ENCODE results near the gene ZMIZ2. TPM values are rescaled to one million over a fixed set of nuclear protein-coding genes. Genes with fewer than 3 reads are reported as not detected.

The ZMIZ2 gene
- polyA plus RNA-seq, 3 donors: 1.9 to 72.8 (median 3.3) TPM

- no peak overlapping the region for H3K9ac ChIP-seq (ENCODE audit: insufficient read depth, low read length, poor library complexity, severe bottlenecking)
These were observed 9.6 kb upstream of the ZMIZ2 start for GRCh38 chr7:44738876-44739665.

GRCh38 chr7:44740055-44740454 is 8.6 kb upstream of the ZMIZ2 start:
- intact Hi-C loops (cut with micrococcal nuclease): loop anchor here in 1 of 2 donors (10.0 kb wide), 1 partner anchor 265 kb away; the partner anchor contains the start of gene CCM2
- H3K4me3 Mint-ChIP-seq: no peak overlapping the region
- no peak for DNase-seq
- H3K36me3 Mint-ChIP-seq: no peaks in the 10 kb centered on the region
- peaks cover 4 to 8% of the 10 kb centered on the region in 2 donors for H3K4me1 ChIP-seq (ENCODE audit: control insufficient read depth in 1 of 2, insufficient read depth in 2 of 2, low read length in 2 of 2)
- no peaks in the 10 kb centered on the region for H3K27me3 Mint-ChIP-seq (ENCODE audit: low read depth in 3 of 3)
- TF ChIP-seq, protein P1, sequence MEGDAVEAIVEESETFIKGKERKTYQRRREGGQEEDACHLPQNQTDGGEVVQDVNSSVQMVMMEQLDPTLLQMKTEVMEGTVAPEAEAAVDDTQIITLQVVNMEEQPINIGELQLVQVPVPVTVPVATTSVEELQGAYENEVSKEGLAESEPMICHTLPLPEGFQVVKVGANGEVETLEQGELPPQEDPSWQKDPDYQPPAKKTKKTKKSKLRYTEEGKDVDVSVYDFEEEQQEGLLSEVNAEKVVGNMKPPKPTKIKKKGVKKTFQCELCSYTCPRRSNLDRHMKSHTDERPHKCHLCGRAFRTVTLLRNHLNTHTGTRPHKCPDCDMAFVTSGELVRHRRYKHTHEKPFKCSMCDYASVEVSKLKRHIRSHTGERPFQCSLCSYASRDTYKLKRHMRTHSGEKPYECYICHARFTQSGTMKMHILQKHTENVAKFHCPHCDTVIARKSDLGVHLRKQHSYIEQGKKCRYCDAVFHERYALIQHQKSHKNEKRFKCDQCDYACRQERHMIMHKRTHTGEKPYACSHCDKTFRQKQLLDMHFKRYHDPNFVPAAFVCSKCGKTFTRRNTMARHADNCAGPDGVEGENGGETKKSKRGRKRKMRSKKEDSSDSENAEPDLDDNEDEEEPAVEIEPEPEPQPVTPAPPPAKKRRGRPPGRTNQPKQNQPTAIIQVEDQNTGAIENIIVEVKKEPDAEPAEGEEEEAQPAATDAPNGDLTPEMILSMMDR (IDR thresholded peaks at IDR 0.05): no peak
- H4K20me1 ChIP-seq (ENCODE audit: insufficient read depth, low read length): no peaks in the 10 kb centered on the region
- H3K9ac ChIP-seq (ENCODE audit: insufficient read depth, low read length, poor library complexity, severe bottlenecking): no peak overlapping the region
- H2AFZ ChIP-seq (ENCODE audit: insufficient read depth, low read depth, low read length, poor library complexity, severe bottlenecking): no peak overlapping the region
- 93% methylated on average over 2 of the region's 2 CpGs for WGBS (ENCODE audit: insufficient coverage)
- no peak overlapping the region for H3K4me3 ChIP-seq (replicated peaks in 1 of 3; ENCODE audit: low read depth in 2 of 3, low read length in 3 of 3)
- no peaks in the 10 kb centered on the region for H3K79me2 ChIP-seq (ENCODE audit: insufficient read depth, low read length)
- no peak overlapping the region for H3K27ac Mint-ChIP-seq
- H3K9me3 ChIP-seq (replicated peaks in 1 of 2; ENCODE audit: control insufficient read depth in 1 of 2, insufficient read depth in 1 of 2, low read length in 2 of 2): no peaks in the 10 kb centered on the region
- no peaks in the 10 kb centered on the region for H3K9me3 Mint-ChIP-seq
- no peak overlapping the region for H3K27ac ChIP-seq (ENCODE audit: low read depth in 1 of 2, low read length in 2 of 2)
- no peaks in the 10 kb centered on the region for H3K27me3 ChIP-seq (ENCODE audit: control insufficient read depth in 2 of 2, insufficient read depth in 2 of 2, low read length in 2 of 2)
- no peak overlapping the region for H3K4me2 ChIP-seq (replicated peaks; ENCODE audit: extremely low read depth, low read length, poor library complexity, severe bottlenecking)
- peaks cover 20% of the 10 kb centered on the region for H3K4me1 Mint-ChIP-seq
- H3K36me3 ChIP-seq (replicated peaks in 1 of 2; ENCODE audit: control insufficient read depth in 1 of 2, insufficient read depth in 2 of 2, low read length in 2 of 2): no peaks in the 10 kb centered on the region

More at GRCh38 chr7:44738876-44739665, 9.6 kb upstream of the ZMIZ2 start:
- Mint-ChIP-seq H3K27ac (peak overlapping the region in 3 of 7 donors; percentile 31 to 36 (median 35)), H3K4me3 (no peak overlapping the region), H3K36me3 (no peaks in the 10 kb centered on the region), H3K9me3 (no peaks in the 10 kb centered on the region), H3K27me3 (ENCODE audit: low read depth in 3 of 3) (peaks cover 0 to 1% (median 0%) of the 10 kb centered on the region in 3 donors), H3K4me1 (peaks cover 17% of the 10 kb centered on the region)
- Histone ChIP-seq H2AFZ (ENCODE audit: insufficient read depth, low read depth, low read length, poor library complexity, severe bottlenecking) (no peak overlapping the region), H3K4me1 (ENCODE audit: control insufficient read depth in 1 of 2, insufficient read depth in 2 of 2, low read length in 2 of 2) (peaks cover 4 to 13% of the 10 kb centered on the region in 2 donors), H3K9me3 (replicated peaks in 1 of 2; ENCODE audit: control insufficient read depth in 1 of 2, insufficient read depth in 1 of 2, low read length in 2 of 2) (no peaks in the 10 kb centered on the region), H3K36me3 (replicated peaks in 1 of 2; ENCODE audit: control insufficient read depth in 1 of 2, insufficient read depth in 2 of 2, low read length in 2 of 2) (no peaks in the 10 kb centered on the region), H3K79me2 (ENCODE audit: insufficient read depth, low read length) (no peaks in the 10 kb centered on the region), H3K27me3 (ENCODE audit: control insufficient read depth in 2 of 2, insufficient read depth in 2 of 2, low read length in 2 of 2) (no peaks in the 10 kb centered on the region), H4K20me1 (ENCODE audit: insufficient read depth, low read length) (no peaks in the 10 kb centered on the region), H3K27ac (ENCODE audit: low read depth in 1 of 2, low read length in 2 of 2) (no peak overlapping the region), H3K4me3 (replicated peaks in 1 of 3; ENCODE audit: low read depth in 2 of 3, low read length in 3 of 3) (no peak overlapping the region), H3K4me2 (replicated peaks; ENCODE audit: extremely low read depth, low read length, poor library complexity, severe bottlenecking) (no peak overlapping the region)
- no peak for DNase-seq
- TF ChIP-seq, protein P1 (IDR thresholded peaks at IDR 0.05): no peak
- WGBS (ENCODE audit: insufficient coverage): 96% methylated on average over 10 of the region's 23 CpGs
- intact Hi-C loops (cut with micrococcal nuclease): no loop called here
